Transverse colon (tissue), 4 donors: ENCODE results near the gene DCAF11.

Experiments used
- POLR2A ChIP-seq: fragments of 450-650 bp; IDR thresholded peaks from one replicate; pipeline ENCODE4 v1.6.1; 2016; ENCODE audit warnings: antibody characterized with exemption, mild to moderate bottlenecking, moderate library complexity
- POLR2AphosphoS5 ChIP-seq, 3 donors: sonication (generic); formaldehyde crosslinking; IDR thresholded peaks; one replicate each; pipeline ENCODE4 v1.6.1; 2016; ENCODE audit warnings: antibody characterized with exemption in 3 of 3
- TF ChIP-seq, protein P1 (sequence below), 5 experiments: fragments of 200-600 bp in 3 of 5; fragments of 450-650 bp in 2 of 5; sonication (generic) in 3 of 5; IDR thresholded peaks; 1 replicate in 2 of 5; 2 replicates in 3 of 5; pipeline ENCODE4 v1.5.1; 2016 to 2017; ENCODE audit warnings: antibody characterized with exemption in 5 of 5, inconsistent platforms in 3 of 5, mild to moderate bottlenecking in 2 of 5, moderate library complexity in 1 of 5

DNA sequence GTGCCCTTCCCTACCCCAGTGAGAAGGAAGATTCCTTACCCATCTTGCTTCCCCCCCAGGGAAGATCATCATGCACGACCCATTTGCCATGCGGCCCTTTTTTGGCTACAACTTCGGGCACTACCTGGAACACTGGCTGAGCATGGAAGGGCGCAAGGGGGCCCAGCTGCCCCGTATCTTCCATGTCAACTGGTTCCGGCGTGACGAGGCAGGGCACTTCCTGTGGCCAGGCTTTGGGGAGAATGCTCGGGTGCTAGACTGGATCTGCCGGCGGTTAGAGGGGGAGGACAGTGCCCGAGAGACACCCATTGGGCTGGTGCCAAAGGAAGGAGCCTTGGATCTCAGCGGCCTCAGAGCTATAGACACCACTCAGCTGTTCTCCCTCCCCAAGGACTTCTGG is 11.1 kb upstream of the DCAF11 start:
- TF ChIP-seq, protein P1, sequence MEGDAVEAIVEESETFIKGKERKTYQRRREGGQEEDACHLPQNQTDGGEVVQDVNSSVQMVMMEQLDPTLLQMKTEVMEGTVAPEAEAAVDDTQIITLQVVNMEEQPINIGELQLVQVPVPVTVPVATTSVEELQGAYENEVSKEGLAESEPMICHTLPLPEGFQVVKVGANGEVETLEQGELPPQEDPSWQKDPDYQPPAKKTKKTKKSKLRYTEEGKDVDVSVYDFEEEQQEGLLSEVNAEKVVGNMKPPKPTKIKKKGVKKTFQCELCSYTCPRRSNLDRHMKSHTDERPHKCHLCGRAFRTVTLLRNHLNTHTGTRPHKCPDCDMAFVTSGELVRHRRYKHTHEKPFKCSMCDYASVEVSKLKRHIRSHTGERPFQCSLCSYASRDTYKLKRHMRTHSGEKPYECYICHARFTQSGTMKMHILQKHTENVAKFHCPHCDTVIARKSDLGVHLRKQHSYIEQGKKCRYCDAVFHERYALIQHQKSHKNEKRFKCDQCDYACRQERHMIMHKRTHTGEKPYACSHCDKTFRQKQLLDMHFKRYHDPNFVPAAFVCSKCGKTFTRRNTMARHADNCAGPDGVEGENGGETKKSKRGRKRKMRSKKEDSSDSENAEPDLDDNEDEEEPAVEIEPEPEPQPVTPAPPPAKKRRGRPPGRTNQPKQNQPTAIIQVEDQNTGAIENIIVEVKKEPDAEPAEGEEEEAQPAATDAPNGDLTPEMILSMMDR (IDR thresholded peaks at IDR 0.05): no peak
- TF ChIP-seq POLR2AphosphoS5 (IDR thresholded peaks at IDR 0.05) (no peak), POLR2A (no peak)
